ENCODE data around the gene LSMEM2. TPM values are rescaled to one million over a fixed set of nuclear protein-coding genes. Genes with fewer than 3 reads are reported as not detected.
"Not testable (repeated sequence)": the region's sequence is repeated elsewhere in the genome, so short reads cannot be mapped to it uniquely, and the experiment has no call there.

Gene LSMEM2
- total RNA-seq, result not detected in 2 replicates

DNA sequence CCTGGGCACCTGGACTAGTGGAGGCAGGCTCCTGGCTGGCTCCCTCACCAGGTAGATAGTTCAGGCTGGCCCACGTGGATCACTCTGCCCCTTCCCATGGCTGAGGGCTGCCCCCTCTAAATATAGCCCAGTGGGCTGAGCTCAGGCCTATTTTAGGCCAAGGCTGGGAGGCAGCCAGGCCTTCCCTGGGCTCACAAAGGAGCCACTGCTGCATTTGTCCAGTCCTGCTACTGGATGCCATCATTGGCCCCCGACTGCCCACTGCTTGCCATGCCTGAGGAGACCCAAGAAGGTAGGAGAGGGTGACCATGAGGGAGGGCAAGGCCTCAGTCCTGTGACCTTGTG is at the start of gene LSMEM2:
TSS of gene LSMEM2 (plus strand) at position 208 of the 345 bp plus-strand sequence. CDS start at position 235, 27 bp downstream.
- DNase-seq, result no peak

DNA sequence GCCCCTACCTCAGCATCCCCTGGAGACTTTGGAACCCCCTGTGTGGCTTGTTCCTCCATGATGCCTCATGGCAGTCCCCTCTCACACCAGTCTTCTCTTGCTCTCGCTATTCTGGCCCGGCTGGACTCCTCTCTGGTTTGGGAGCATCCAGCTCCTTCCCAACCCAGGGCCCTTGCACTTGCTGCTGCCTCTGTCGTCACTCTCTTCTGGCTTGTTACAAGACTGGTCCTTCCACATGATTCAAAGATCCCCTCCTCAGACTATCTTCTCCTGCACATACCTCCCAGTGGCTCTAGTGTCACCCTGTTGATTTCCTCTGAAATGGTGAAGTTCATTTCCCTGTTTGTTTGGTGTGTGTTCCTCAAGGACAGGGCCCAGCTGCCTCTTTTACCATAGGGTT is 49.4 kb upstream of the LSMEM2 start:
- no peak for DNase-seq

DNA sequence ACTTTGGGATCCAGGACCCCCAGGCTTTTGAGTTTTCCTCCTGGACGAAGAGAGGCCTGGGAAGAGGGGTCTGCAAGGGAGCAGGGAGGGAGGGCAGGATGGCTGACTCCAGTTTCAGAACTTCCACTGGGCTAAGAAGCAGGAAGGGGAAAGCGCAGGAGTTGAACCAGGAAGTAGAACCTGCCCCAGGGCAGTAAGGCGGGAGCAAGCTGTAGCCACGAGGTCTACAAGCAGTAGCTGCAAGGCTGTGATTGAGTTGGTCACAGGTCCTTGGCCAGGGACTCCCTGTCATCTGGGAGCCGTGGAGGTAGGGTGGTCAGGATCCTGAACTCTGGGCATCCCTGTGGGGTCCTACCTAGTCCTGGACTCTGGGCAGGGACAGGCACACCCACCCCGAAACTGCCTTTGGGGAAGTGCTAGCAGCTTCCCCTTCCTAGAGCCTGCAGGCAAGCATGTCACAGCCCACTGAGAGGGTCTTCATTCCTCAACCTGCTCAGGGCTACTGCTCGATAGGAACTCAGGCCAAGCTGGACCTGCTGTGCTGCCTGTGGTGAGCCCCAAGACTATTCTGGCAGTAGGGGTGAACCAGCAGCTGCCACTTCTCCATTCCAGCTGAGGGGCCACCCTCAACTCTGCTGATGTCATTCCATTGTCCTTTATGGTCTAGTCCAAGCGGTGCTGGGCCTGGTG is 48.6 kb upstream of the LSMEM2 start:
- DNase-seq, result no peak

DNA sequence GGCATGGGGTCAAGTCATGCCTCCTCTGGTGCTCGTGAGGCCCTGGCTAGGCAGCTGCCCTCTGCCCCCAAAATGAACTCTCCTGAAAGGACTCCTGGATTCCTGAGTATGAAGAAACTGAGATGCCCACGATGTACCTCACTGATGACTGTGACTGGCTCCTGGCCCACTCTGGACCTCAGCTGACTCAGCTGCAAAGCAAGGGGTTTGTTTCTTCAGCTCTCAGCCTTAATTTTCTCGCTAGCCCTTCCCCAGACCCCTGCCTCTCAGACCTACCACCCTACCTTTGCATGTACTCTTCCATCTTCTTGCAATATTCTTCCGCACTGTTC is 48.1 kb upstream of the LSMEM2 start:
- no peak for DNase-seq

DNA sequence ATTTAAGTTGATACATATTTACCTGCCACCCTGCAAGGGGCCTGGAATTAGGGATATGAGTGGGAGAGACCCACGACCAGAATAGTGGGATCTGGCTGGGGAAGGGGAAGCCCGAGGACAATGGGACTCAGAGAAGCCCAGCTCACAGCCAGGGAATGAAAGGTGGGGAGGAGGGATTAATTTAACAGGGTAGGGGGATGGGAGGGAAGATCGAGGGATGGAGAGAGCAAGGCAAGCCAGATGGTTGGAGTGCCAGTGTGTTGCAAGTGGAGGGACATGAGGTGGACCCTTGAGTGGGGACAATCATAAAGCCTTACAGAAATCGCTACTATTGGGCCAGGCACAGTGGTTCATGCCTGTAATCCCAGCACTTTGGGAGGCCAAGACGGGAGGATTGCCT is 47.3 kb upstream of the LSMEM2 start:
- no peak for DNase-seq

DNA sequence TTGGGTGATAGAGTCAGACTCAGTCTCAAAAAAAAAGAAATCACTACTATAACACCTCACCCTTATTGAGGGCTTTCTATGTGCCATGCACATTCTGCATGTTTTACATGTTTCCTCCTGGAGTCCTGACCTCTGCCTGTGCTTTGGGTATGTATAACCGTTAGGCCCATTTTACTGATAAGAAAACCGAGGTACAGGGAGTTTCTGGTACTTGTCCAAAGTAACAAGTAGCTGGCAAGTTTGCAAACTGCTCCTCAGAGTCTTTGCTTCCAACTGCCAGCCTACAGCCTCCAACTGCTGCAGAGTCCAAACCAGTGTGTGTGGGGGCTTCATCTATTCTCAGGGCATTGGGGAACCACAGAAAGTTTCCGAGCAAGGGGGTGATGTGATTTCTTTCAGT is 46.6 kb upstream of the LSMEM2 start:
- DNase-seq, result no peak

DNA sequence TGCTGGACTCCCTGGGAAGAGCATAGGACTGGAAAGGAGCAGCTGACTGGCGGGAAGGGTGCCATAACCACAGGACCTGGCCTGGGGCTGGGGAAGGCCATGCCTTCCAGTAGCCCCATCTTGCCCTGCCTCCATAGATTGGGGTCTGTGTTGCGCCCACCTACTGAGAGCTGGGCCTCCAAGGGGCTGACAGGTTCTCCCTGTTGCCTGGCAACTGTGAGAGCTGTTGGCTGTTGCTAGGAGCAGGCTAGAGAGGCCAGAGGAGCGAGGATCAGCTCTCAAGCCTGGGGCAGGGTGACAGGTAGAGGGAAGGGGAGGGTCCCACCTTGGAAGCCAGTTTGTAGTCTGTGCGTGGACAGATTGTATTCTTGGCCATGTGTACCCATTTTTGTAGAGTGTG is 45.7 kb upstream of the LSMEM2 start:
- no peak for DNase-seq

DNA sequence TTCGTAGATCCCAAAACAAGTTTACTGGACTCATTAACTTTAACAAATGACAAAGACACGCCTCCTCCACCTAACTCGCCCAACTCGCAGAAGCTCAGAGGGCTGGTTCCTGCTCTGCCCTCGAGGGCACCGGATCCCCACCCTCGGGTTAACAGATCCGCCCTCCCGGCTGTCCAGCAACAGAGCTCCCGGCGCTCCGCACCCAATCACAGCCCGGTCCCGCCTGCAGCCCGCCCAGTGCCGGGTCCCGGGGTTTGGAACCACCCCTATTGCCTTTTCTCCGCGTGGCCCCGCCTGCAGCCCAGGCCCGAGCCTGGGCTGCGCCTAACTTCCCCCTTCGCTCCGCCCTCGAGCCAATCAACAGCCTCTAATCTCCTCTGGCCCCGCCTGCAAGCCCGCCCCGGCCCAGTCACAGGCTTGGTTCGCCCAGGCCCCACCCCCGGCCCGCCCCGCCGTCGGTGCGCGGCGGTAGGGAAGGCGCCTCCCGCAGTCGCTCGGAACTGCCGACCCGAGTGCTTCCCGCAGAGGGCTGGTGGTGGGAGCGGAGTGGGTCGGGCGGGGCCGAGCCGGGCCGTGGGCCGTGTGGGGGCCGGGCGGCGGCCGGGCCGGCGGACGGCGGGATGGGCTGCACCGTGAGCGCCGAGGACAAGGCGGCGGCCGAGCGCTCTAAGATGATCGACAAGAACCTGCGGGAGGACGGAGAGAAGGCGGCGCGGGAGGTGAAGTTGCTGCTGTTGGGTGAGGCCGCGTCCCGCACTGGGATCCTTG is 43.0 kb upstream of the LSMEM2 start, which contains the start of gene GNAI2:
TSS of gene GNAI2 (plus strand) at position 489 of the 768 bp plus-strand sequence. CDS start at position 621, 132 bp downstream.
- peak; percentile 98 for DNase-seq

DNA sequence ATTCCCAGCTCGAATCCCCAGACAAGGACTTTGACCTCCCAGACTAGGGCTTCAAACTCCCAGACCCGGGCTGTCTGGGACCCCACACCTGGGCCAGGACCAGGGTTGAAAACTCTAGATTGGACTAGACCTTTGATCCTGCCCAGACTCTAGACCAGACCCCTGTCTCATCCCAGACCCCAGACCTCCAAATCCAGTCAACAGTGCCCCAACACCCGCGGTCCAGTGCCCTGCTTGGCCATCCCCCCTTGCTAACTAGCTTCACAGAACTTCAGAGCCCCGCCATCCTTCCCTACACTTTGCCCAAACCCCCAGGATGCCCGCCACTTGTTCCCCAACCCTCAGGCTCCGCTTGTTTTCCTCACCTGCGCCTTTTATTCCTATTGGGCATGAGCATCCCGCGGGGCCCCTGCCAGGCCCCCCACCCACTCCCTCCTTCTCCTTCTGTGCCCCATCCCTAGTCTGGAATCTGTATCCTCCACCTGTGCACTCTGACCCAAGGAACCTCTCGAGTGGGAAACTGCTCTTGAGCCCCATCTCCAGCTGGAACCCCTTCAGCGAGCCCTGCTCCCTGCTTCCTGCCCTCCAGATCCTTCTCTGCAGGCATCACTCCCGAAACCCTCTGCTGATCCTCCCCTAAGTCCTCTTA is 42.3 kb upstream of the LSMEM2 start:
- DNase-seq, result no peak

DNA sequence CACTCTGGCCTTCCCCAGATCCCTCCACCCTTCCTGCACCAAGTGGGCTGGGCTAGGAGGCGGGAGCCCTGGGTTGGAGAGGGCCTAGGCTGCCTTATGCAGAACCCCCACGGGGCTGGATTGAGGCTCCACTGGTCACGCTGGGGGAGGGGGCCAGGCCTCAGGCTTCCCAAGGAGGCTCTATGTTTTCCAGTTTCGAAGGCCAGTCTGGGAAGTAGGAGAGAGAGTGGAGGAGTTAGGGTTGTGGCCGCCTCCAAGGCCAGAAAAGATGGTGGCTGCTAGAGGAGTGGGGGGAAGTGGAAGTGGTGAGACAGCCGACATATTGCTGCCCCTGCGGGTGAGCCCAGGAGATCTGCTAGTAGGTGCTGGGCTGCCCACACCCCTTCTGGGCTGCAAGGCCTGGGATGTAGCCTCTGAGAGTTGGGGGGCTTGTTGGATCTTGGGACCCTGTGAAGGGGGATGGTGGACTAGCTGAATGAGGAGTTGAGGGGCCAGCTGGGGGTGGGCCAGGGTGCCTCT is 41.7 kb upstream of the LSMEM2 start:
- DNase-seq, result peak; percentile 43

DNA sequence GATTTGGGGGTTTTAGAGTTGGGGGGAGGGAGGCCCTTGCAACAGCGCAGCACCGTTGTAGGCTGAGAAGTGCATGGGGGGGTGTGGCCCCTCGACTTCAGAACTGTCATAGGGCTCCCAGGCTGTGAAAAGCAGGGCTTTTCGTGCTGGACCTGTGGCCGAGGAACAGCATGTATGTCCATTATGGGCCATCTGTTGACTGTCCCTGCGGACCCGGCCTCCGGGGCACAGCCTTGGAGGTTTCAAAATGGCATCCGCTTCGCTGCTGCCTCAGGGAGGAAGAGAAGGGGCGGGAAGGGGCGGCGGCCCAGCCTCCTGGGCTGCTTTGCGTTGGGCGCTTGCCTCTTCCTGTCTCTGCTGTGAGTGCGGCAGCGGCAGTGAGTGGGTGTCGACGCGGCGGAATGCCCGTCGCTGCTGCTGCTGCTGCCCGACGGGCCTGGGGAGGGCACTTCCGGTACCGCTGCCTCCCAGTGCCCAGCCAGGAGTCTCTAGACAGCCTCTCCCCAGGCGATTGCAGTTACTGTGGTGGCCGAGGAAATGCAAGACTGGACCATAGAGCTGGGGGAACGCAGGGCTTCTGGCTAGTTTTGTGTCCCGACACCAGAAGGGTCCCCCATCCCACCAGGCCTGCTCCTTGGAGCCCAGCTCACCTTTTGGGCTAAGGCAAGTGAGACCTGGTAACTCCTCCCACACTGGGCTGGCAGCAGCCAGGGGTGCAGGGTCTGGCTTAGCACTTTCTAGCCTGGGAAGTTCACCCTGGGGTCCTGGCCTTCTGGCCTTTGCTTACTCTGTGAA is 40.9 kb upstream of the LSMEM2 start:
- peak; percentile 87 for DNase-seq

DNA sequence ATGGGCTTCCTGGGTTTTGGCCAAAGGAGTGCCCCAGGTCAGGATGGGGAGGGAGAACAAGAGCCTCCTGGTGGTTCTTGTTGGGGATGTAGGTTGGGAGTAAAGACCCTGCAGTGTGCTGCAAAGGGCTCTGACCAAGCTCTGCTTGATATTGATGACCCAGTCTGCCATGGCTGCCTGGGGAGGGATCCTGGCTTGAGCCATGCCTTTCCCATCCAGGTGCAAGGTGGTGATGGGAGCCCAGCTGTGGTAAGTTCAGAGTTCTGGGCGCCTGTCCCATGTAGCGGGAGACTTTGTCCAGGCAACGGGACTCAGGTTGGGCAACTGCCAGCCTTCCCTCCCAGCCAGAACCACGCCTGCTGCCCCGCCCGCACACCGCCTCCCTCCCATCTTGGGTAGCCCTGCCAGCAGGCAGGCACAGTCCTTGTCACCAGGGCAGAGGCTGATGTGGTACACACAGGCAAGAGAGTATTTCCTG is 40.3 kb upstream of the LSMEM2 start:
- peak; percentile 43 for DNase-seq

DNA sequence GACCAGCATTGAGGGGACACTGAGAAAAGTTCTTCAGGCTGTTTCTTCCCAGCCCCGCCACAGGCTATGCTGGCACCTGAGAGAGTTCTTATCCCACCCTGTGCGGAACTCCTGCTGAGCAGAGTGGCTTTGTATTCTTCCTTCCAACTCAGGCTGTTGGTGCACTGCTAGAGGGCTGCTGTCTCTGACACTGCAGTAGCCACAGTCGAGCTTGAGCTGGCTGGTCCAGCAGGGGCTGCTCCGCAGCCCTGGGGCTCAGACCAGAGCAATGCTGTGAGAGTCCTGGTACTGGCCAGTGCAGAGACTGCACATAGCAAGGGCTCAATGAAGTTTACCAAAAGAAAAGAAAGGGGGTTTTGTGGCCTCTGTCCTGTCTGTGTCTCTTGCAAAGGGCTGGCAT is 39.2 kb upstream of the LSMEM2 start:
- no peak for DNase-seq

DNA sequence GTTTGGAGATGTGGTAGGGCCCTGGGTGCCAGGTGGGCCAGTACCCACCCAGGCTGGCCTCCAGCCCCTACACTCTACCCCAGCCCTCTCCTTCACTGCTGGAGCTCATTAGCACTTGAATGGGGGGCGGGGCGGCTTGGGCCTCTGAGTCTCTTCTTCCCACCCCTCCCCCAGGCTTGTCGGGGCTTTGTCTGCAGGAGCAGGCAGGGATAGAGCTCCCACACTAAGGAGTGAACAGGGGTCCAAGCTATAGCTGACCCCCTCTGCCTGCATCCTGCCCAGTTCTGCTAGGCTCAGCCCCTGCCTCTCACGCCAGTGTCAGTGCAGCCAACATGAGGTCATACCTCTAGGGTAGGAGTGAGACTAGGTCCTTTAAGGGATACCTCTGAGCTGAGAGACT is 37.7 kb upstream of the LSMEM2 start:
- peak; percentile 39 for DNase-seq

DNA sequence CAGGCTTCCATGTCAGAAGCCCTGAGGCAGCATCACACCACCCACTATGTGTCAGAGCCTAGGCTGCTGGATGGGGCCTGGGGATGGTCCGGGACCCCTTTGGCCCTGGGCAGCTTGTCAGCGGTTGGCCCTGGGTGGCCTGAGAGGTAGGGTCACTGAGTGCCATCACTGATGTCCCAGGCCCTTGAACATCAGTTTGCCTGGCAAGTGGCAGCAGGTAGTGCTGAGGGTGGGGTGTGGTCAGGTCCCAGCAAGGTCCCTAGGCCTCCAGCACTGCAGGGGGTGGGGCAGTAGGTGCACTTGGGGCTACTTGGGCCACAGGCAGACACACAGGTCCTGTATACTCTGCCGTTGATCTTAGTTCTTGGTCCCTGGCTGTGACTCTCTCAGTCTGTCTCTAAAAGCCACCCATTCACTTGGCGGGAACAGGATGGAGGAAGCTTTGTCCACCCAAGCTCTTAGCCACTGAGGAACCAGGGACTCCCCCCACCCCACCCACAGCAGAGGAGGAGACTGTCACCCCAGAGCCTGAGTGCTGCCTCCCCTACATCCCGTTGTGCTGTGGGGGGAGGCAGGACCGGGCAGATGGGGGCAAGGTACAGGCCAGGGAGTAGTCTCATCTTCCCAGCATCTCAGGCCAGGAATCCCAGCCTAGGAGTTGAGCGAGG is 37.0 kb upstream of the LSMEM2 start:
- DNase-seq, result no peak

DNA sequence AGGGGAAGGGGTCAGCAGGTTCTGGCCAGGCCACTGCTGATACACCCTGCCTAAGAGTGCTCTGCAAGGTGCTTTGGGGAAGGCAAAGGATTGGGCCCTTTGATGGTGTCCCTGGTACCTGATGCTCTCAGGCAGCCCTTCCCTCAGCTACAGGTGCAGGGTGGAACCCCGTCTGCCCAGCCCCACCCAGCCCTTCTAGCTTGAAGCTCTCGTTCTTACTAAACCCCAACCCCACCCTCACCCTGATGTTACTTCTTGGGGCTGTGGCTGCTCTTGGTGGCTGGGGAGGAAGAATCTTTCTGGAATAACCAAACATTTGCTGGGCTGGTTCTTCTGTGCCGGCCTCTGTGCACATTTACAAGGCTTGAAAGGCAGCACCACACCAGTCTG is 36.5 kb upstream of the LSMEM2 start:
- no peak for DNase-seq

DNA sequence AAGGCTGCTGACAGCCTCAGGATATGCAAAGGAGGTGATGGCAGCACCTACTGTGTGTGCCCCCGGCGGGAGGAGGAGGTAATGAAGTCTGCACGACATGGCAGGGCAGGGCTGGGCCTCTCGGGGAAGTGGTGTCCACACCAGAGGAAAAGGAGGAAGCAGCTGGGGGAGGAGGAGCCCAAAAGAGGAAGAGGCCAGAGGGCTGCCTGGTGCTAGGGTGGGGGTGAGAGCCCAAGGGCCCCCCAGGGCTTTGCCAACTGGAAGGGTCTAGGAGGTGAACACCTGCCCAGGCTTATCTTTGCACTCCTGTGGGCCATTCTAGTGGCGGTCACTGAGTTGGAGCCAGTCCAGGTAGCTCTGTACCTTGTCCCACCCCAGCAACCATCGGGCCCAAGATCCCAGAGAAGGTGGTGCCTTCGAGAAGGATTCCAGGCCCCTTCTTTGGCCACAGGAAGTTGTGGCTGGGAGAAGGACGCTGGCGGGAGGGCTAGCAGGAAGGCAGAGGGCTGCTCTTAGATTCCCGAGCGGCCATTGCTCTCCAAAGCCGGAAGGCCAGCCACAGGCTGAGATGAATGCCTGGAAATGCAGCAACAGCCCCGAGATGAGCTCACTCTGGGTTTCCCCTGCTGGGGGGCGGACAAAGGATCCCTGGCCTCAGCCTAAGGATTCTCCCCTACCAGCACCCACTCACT is 35.9 kb upstream of the LSMEM2 start:
- peak; percentile 96 for DNase-seq

DNA sequence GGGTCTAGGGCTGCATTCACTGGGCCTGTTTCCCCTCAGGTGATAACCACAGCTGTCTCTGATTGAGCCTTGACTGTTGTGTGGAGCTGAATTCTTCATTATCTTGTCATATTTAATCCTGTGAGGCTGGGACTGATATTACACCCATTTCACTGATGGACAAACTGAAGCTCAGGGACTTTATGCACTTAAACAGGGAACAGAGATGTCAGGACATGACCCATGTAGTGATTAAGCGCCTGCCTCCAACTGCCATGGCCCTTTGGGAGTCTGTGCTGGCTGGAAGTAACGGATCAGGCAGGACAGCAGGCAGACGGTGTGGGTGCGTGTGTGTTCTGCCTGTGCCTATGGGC is 35.4 kb upstream of the LSMEM2 start:
- peak; percentile 41 for DNase-seq

DNA sequence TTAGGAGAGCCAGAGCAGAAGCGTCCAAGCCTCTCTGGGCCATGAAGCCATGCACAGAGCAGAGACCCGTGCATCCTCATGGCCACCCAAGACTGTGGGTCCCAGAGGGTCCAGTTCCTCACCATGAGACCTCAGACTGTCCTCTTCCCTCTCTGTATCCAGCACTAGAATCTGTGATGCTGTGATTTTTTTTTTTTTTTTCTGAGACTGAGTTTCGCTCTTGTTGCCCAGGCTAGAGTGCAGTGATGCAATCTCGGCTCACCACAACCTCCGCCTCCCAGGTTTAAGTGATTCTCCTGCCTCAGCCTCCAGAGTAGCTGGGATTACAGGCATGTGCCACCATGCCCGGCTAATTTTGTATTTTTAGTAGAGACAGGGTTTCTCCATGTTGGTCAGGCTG is 34.1 kb upstream of the LSMEM2 start:
- DNase-seq, result not testable (repeated sequence)

DNA sequence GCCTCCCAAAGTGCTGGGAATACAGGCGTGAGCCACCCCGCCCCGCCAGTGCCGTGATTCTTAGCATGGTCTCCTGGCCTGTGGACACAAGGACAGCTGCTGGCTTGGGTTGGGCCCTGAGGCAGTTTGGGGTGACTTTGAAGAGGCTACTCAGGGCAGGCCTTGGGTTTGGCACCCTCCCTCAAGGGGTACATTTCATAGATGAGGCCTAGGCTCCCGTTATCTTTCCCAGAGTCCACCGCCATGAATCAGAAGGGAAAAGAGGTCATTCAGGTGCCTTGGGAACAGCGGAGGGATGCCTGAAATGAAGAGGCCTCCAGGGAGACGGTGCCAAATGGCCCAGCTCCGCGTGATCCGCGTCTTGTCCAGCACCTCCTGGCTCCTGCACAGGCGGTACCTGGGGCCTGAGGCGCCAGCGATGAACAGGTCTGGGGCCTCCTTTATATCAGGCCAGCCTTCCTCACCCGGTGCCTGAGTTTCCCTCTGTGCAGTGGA is 33.6 kb upstream of the LSMEM2 start:
- peak; percentile 44 for DNase-seq

DNA sequence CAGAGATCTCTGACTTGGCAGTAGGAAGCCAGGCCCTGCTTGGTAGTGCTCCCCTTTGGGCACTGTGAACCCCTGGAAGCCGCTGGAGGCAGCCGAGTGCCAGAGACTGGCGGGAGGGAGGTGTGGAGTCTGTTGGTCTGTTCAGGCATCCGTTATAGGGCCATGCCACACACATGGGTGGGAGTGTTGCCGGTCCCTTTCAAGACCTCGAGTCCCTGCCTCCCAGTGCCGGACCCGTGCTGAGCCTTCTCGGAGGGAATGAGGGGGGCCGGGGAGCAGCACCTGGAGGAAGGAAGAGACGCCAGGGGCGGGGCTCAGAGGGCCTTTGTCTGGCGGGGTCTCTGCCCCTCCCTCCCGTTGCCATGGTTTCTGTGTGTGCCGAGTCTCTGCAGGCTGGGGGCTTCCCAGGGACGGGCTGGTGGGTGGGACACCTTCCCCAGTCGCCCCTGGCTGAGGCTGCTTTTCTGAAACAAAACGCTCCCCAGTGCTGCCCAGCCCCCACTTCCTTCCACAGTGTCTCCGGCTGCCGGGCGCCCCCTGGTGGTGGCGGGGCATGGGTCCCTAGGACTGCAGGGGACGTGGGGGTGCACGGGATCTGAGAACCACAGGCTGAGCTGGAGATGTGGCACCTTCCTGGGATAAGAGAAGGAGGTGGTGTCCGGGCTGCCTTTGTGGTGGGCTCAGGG is 32.9 kb upstream of the LSMEM2 start:
- DNase-seq, result peak; percentile 95
